GM12891 (cell line): ENCODE measurements around the gene FBLN2.
"Not testable (repeated sequence)": the region's sequence is repeated elsewhere in the genome, so short reads cannot be mapped to it uniquely, and the experiment has no call there.

ENCODE experiments used
- DNase-seq: peaks from one replicate; pipeline ENCODE4 v3.0.0; 2011; ENCODE audit warnings: low spot score; ENCODE audit not compliant: insufficient read length
- FAIRE-seq: peaks from 2 replicates; lab custom pipeline; 2011; peaks lifted over from hg19 to GRCh38; lab: Jason Lieb, UNC
- PAX5 ChIP-seq: IDR thresholded peaks from 2 replicates; pipeline ENCODE4 v1.6.1; 2011; ENCODE audit warnings: low read length, moderate library complexity, mild to moderate bottlenecking; ENCODE audit not compliant: insufficient read depth, severe bottlenecking
- POLR2A ChIP-seq: IDR thresholded peaks from 2 replicates; pipeline ENCODE4 v1.6.1; 2011; ENCODE audit warnings: low read depth, low read length, control low read depth
- POLR2AphosphoS5 ChIP-seq: IDR thresholded peaks from 2 replicates; pipeline ENCODE4 v1.6.1; 2011; ENCODE audit warnings: low read depth, low read length, control low read depth
- POU2F2 ChIP-seq: IDR thresholded peaks from 2 replicates; pipeline ENCODE4 v1.6.1; 2011; ENCODE audit warnings: low read depth, mild to moderate bottlenecking, control low read depth, low read length, moderate library complexity
- SPI1 ChIP-seq: IDR thresholded peaks from 2 replicates; pipeline ENCODE4 v1.6.1; 2011; ENCODE audit warnings: low read depth, low read length, control low read depth
- TAF1 ChIP-seq: IDR thresholded peaks from 2 replicates; pipeline ENCODE4 v1.6.1; 2011; ENCODE audit warnings: low read depth, low read length, control low read depth

FBLN2 gene

DNA sequence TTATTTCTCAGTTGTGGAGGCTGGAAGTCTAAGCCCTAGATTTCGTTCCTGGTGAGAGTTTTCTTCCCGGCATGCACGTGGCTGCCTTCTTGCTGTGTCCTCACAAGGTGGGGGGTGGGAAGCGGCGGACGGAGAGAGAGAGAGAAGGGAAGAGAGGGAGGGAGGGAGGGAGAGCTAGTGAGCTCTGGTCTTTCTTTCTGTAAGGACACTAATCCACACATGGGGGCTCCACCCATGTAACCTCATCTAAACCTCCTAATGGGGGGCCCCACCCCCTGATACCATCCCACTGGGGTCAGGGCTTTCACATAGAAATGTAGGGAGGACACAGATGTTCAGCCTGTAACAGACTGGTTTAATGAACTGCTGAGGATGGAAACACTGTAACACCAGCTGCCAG, 7.3 kb downstream of the FBLN2 start:
- FAIRE-seq (no peak), DNase-seq (no peak)
- TF ChIP-seq TAF1 (no peak), POU2F2 (no peak), POLR2AphosphoS5 (no peak), SPI1 (no peak), POLR2A (no peak), PAX5 (no peak)

DNA sequence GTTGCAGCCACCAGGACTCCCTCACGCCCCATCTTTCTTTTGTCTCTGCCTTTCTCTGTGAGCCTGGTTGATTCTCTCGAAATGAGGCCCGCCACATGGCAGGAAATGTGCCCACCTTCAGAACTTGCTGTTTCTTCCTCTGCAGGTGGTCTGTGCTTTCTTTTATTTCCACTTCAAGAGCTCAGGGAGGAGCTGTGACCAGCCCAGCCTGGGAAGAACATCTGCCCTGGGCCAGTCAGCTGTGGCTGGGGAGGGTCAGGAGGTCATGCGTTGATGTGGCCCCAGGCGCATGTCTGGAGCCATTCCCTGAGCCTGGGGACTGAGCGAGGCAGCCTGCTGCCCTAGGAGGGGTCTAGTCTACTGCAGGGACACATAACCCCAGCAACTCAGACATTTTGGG, 8.0 kb downstream of the FBLN2 start:
- TF ChIP-seq TAF1: no peak
- no peak for TF ChIP-seq PAX5
- no peak for TF ChIP-seq POU2F2
- no peak for TF ChIP-seq SPI1
- no peak for TF ChIP-seq POLR2A
- TF ChIP-seq POLR2AphosphoS5: no peak

DNA sequence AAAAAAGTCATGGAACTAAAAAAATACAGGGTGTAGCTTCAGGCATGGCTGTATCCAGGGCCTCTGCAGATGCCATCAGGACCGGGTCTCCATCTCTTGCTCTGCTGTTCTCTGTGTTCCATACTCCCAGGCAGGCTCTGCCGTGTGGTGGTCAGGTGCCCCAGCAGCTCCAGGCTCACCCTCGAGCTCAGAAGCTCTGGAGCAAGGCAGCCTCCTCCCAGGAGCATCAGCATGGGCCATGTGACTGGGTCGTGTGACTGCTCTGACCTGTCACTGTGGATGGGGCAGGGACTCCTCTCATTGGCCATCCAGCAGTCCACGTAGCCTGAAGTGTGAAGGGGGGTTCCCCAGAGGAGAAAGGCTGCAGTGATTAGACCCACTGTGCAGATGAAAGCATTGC, 8.5 kb downstream of the FBLN2 start:
- DNase-seq (no peak), FAIRE-seq (no peak)
- TF ChIP-seq SPI1 (no peak), POLR2AphosphoS5 (no peak), TAF1 (no peak), PAX5 (no peak), POLR2A (no peak), POU2F2 (no peak)

More for the DNA sequence above, 8.0 kb downstream of the FBLN2 start:
- FAIRE-seq: no peak
- DNase-seq: no peak

DNA sequence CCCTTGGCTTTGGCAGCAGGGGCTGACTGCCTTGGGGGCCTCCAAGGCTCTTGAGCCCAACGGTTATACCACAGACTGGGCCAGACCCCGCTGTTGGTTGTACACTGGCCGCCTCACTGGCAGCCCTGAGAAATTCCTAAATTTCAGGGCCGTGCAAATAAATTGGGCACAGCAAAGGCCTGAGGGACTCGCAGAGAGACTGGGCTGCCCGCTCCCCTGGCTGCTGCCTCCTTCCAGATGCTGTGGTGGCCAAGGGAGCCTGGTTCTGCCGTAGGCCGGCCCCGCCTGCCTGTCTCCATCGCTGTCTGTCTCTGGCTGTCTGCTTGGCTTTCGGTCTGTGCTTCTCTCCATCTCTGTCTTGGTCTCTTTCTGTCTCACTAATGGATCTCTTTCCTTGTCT, 9.0 kb downstream of the FBLN2 start:
- DNase-seq (no peak), FAIRE-seq (no peak)
- no peak for TF ChIP-seq TAF1
- no peak for TF ChIP-seq SPI1
- TF ChIP-seq PAX5: no peak
- TF ChIP-seq POLR2AphosphoS5: no peak
- TF ChIP-seq POLR2A: no peak
- TF ChIP-seq POU2F2: no peak

DNA sequence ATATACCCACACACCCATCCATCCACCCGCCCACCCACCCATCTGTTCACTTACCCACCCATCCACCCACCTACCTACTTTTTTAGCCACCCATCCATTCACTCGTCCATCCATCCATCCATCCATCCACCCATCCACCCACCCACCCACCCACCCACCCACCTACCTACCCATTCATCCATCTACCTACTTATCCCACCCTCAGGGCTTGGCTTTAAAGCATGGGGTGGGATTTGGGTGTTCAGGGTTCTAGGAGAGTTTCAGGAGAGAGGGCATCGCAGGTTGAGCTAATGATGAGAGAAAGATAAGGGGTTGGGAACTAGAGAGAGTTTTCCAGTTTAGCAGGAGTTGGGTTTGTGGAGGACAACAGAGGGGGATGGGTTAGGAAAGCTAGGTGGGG, 9.7 kb downstream of the FBLN2 start:
- DNase-seq (no peak), FAIRE-seq (no peak)
- no peak for TF ChIP-seq PAX5
- TF ChIP-seq TAF1: no peak
- no peak for TF ChIP-seq POLR2A
- TF ChIP-seq POU2F2: no peak
- TF ChIP-seq POLR2AphosphoS5: no peak
- no peak for TF ChIP-seq SPI1

DNA sequence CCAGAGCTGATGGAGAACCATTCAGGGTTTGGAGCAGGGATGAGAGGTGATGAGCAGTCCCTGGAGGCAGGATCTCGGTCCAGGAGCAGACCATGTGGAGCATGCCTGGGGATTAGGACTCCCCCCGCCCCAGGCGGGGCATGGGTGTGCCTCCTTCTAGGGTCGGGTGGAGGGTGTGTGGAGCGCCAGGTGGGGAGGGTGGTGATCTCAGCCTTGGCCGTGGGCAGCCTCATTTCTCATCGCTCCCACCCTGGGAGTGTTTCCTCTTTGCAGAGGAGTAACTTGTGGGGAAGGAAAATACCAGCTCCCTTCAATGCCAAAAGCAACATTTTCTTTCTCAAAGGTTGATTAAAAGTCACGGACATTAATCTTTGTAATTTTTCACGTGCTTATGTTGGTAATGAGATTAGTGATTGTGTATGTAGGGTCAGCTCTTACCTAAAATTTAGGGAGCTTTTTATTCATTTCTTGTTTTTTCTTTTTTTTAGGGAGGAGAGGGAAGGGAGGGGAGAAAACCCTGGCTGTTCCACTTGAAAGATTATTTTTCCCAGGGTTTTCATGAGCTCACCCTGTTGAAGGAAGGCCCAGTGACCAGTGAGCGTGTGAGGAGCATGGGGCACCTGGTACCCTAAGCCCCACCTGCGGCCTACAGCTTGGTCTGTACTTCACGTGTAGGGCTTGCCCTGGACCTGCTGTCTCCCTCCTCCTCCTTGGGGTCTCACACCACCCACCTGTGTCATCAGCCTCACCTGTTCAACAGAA, 11.0 kb downstream of the FBLN2 start:
- no peak for FAIRE-seq
- no peak for DNase-seq
- TF ChIP-seq POLR2AphosphoS5: no peak
- no peak for TF ChIP-seq POU2F2
- no peak for TF ChIP-seq SPI1
- no peak for TF ChIP-seq TAF1
- TF ChIP-seq PAX5: no peak
- no peak for TF ChIP-seq POLR2A

DNA sequence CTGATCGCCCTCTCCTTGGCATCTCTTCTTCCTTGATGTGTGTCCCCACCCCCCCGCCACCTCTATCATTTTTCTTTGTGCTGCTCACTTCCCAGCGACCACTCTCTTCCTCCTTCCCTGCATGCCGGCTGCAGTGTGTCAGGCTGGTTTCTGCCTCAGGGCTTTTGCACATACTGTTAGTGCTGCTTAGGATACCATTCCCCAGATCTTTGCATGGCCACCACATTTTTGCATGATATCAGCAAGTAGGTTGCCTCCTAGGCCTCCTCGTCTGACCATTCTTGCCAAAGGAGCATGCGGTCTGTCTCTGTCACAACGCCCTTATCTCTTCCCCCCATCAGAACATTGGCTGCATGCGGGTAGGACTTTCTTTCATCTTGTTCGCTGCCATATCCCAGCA, 12.5 kb downstream of the FBLN2 start:
- no peak for DNase-seq
- FAIRE-seq: no peak
- TF ChIP-seq POLR2A (no peak), PAX5 (no peak), POLR2AphosphoS5 (no peak), POU2F2 (no peak), SPI1 (no peak), TAF1 (no peak)

DNA sequence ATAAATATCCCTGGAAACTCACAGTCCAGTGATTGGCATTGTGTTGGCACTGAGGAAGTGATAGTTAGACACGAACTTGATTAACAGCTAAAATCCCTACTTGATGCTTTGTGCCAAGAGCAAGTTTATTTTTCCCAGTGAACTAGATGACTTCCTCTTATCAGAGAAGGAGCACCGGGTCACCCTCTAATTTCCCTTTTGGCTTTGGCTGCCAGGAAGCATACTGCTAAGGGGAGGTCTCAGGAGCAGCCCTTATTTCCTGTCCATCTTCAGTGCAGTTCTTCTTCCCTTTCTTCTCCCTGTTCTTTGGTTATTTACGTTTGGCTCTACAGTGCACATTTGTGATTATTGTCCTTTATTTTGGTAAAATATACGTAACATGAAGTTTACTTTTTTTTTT, 13.0 kb downstream of the FBLN2 start:
- TF ChIP-seq PAX5: no peak
- no peak for TF ChIP-seq TAF1
- TF ChIP-seq POLR2AphosphoS5: no peak
- TF ChIP-seq POU2F2: no peak
- no peak for TF ChIP-seq SPI1
- TF ChIP-seq POLR2A: no peak

DNA sequence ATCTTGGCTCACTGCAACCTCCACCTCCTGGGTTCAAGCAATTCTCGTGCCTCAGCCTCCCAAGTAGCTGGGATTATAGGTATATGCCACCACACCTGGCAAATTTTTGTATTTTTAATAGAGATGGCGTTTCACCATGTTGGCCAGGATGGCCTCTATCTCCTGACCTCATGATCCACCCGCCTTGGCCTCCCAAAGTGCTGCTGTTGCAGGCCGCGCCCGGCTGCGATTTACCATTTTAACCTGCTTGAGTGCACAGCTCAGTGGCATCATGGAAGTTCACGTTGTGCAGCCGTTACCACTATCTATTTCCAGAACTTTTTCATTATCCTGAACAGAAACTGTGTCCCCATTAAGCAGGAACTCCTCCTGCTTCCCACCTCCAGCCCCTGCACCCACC, 13.5 kb downstream of the FBLN2 start:
- not testable (repeated sequence) for DNase-seq, FAIRE-seq

More for the DNA sequence above, 13.0 kb downstream of the FBLN2 start:
- no peak for DNase-seq
- no peak for FAIRE-seq

DNA sequence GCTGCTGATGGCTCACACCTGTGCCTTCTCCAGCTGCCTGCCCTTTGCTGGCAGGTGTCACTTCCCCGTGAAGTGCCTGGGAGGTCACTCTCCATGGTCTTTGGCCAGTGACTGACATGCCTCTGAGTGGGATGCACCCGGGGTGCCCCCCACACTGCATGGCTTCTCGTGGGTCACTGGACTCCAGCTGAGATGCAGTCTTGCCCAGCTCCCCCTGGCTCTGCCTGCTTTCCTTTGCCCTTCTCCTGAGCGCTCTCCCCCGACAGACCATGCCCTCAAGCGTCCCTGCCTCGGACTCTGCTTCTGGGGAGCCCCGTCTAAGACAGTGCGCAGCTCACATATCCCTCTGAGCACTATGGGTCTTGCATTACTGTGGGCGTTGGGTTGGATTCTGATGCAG, 14.4 kb downstream of the FBLN2 start:
- TF ChIP-seq POLR2A (no peak), POLR2AphosphoS5 (no peak), TAF1 (no peak), SPI1 (no peak), POU2F2 (no peak), PAX5 (no peak)
- DNase-seq (no peak), FAIRE-seq (no peak)
